Measurements from ENCODE around the gene ZNF260. TPM values are rescaled to one million over a fixed set of nuclear protein-coding genes. Genes with fewer than 3 reads are reported as not detected.

Gene ZNF260
- total RNA-seq, 2 donors from 2014 or later: 6.9 to 9.7 TPM

DNA sequence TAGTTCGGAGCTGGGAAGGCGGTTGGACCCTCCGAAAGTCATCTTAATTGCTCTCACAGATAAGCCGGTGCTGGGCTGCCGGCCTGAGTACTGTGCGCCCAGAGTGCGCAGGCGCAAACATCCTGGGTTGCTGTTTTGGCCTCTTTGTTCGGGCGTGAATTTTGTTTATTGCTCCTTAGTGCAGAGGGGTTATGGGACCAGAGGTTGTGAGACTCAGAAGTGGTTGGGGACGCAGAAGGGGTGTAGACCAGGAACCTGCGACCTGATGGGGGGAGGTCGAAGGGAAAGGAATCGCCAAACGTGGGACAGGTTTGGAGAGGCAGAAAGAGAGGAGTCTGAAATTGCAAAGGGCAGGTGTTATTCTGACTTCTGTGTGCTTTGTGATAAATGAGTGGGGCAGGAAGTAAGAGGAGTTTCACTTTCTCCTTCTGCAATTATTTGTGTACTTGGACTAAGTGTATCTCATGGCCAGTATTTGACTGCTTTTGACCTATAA is 38.1 kb downstream of the ZNF260 start:
- H3K27ac ChIP-seq: peak overlapping the region; percentile 89 to 93
- DNase-seq (ENCODE audit: low spot score): peak; percentile 49
- no peaks in the 10 kb centered on the region for H3K36me3 ChIP-seq
- H3K27me3 ChIP-seq (replicated peaks; ENCODE audit: insufficient read depth): no peaks in the 10 kb centered on the region
- H3K4me1 ChIP-seq (ENCODE audit: control insufficient read depth in 1 of 2, low read depth in 2 of 2): peaks cover 6 to 12% of the 10 kb centered on the region in 2 donors
- H3K4me3 ChIP-seq: peak overlapping the region; percentile 93
- no peak for ATAC-seq (ENCODE audit: insufficient number of reproducible peaks, low FRiP score, low read depth)
- TF ChIP-seq, protein P1, sequence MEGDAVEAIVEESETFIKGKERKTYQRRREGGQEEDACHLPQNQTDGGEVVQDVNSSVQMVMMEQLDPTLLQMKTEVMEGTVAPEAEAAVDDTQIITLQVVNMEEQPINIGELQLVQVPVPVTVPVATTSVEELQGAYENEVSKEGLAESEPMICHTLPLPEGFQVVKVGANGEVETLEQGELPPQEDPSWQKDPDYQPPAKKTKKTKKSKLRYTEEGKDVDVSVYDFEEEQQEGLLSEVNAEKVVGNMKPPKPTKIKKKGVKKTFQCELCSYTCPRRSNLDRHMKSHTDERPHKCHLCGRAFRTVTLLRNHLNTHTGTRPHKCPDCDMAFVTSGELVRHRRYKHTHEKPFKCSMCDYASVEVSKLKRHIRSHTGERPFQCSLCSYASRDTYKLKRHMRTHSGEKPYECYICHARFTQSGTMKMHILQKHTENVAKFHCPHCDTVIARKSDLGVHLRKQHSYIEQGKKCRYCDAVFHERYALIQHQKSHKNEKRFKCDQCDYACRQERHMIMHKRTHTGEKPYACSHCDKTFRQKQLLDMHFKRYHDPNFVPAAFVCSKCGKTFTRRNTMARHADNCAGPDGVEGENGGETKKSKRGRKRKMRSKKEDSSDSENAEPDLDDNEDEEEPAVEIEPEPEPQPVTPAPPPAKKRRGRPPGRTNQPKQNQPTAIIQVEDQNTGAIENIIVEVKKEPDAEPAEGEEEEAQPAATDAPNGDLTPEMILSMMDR (IDR thresholded peaks at IDR 0.05): no peak
- H3K9me3 ChIP-seq: no peaks in the 10 kb centered on the region

DNA sequence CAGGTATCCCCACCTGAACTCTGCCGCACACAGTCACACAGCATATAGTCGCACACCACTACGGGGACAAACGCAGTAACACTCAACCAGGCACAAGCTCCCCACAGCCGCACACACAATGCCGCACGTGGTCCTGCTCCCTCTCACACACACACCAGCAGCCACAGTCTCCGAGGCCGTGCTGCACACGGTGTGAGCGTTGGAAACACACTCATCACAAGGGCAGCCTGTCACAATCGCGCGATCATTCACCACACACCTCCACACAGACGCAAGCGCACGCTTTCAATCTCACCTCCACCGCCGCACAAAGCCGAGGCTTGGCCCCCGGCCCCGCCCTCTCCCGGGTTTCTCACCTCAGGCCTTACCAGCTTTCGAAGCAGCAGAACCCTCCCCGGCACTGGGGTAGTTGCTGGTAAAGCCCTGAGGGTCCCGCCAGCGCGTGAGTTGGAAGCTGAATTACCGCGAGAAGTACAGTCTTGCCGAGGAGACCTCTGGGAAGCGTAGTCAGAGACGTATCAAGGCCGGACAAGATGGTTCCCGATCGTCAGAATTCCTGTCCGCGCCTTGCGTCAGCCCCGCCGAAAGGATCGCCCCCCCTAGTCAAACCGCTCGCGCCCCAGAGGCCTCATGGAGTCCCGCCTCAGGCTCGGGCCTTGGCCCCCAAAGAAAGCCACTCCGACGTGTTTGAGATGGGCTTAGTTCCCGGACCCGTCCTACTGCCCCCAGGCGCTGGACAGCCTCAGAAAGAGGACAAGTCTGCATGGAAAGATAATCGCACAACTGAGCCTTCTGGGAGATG is 38.8 kb downstream of the ZNF260 start, which contains the start of gene ZNF566:
ZNF566 (minus strand) TSS at position 444 of the 802 bp plus-strand sequence. CDS start 13,004 bp downstream, outside the sequence.
- peak; percentile 98 for ATAC-seq (ENCODE audit: insufficient number of reproducible peaks, low FRiP score, low read depth)
- H3K9me3 ChIP-seq: no peaks in the 10 kb centered on the region

DNA sequence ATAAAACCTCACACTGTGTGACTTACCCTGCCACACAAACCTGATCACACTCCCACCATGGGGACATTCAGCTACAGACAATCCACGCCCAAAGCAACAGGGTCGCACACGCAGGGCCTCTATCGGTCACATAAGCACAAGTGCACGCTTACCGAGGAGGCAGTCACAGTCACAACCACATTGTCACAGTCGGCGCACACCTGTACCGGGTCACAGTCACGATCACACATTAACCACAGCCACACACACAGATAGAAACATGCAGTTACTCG is 39.3 kb downstream of the ZNF260 start:
- peak overlapping the region; percentile 93 for H3K4me3 ChIP-seq
- H3K4me1 ChIP-seq (ENCODE audit: control insufficient read depth in 1 of 2, low read depth in 2 of 2): peaks cover 6 to 12% of the 10 kb centered on the region in 2 donors
- peak overlapping the region; percentile 89 to 93 for H3K27ac ChIP-seq
- TF ChIP-seq, protein P1 (IDR thresholded peaks at IDR 0.05): no peak
- H3K27me3 ChIP-seq (replicated peaks; ENCODE audit: insufficient read depth): no peaks in the 10 kb centered on the region
- H3K36me3 ChIP-seq: no peaks in the 10 kb centered on the region
- DNase-seq (ENCODE audit: low spot score) (no peak), ATAC-seq (ENCODE audit: insufficient number of reproducible peaks, low FRiP score, low read depth) (no peak)
- no peaks in the 10 kb centered on the region for H3K9me3 ChIP-seq

More for the DNA sequence above, 38.8 kb downstream of the ZNF260 start, which contains the start of gene ZNF566:
- TF ChIP-seq, protein P1 (IDR thresholded peaks at IDR 0.05): no peak
- Histone ChIP-seq H3K27ac (peak within 1 kb of the TSS; percentile 89 to 93), H3K36me3 (no peaks in the 10 kb centered on the region), H3K4me1 (ENCODE audit: control insufficient read depth in 1 of 2, low read depth in 2 of 2) (peaks cover 6 to 12% of the 10 kb centered on the region in 2 donors), H3K27me3 (replicated peaks; ENCODE audit: insufficient read depth) (no peaks in the 10 kb centered on the region), H3K4me3 (peak within 1 kb of the TSS; percentile 93)
- peak; percentile 81 for DNase-seq (ENCODE audit: low spot score)

DNA sequence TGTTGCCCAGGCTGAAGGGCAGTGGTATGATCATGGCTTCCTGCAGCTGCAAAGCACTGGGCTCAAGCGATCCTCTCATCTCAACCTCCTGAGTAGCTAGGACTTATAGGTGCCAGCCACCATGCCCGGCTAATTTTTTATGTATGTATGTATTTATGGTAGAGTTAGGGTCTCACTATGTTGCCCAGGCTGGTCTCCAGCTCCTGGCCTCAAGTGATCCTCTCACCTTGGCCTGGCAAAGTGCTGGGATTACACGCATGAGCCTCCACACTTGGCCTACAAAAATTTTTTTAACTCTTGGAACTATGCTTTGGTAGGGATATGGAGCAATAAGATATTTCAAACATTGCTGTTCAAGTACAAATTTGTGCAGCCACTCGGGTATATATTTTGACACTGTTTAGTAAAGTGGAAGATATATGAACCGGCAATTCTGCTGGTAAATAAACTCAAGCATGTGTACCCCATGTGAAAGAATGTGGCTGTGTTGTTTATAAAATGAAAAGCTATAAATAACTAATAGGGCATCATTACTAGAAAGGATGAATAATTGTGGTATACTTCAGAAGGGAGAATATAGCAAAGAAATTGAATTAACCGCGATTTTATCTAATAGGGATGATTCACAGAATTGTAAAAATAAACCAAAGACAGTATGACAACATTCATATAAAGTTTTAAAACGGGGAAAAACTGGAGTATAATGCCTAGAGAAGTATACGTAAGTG is 39.8 kb downstream of the ZNF260 start:
- Histone ChIP-seq H3K36me3 (no peaks in the 10 kb centered on the region), H3K4me3 (peak overlapping the region; percentile 93), H3K4me1 (ENCODE audit: control insufficient read depth in 1 of 2, low read depth in 2 of 2) (peaks cover 6 to 12% of the 10 kb centered on the region in 2 donors), H3K9me3 (no peaks in the 10 kb centered on the region), H3K27me3 (replicated peaks; ENCODE audit: insufficient read depth) (no peaks in the 10 kb centered on the region), H3K27ac (no peak overlapping the region)
- TF ChIP-seq, protein P1 (IDR thresholded peaks at IDR 0.05): no peak
- ATAC-seq (ENCODE audit: insufficient number of reproducible peaks, low FRiP score, low read depth): no peak
- DNase-seq (ENCODE audit: low spot score): no peak

DNA sequence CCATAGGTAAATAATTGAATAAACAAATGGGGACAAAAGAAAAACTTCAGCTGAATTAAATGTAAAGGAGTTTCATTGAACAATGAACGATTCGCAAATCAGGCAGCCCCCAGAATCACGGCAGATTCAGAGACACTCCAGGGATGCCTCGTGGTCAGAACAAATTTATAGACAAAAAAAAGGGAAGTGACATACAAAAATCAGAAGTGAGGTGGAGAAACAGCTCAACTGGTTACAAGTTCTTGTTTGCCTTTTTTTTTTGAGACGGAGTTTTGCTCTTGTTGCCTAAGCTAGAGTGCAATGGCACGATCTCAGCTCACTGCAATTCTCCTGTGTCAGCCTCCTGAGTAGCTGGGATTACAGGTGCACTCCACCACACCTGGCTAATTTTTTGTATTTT is 44.4 kb downstream of the ZNF260 start:
- H3K9me3 ChIP-seq: peaks cover 7% of the 10 kb centered on the region
- TF ChIP-seq, protein P1 (IDR thresholded peaks at IDR 0.05): no peak
- no peak overlapping the region for H3K4me3 ChIP-seq
- no peak for DNase-seq (ENCODE audit: low spot score)
- no peaks in the 10 kb centered on the region for H3K27me3 ChIP-seq (replicated peaks; ENCODE audit: insufficient read depth)
- no peak for ATAC-seq (ENCODE audit: insufficient number of reproducible peaks, low FRiP score, low read depth)
- no peak overlapping the region for H3K27ac ChIP-seq
- no peaks in the 10 kb centered on the region for H3K36me3 ChIP-seq
- peaks cover 6 to 9% of the 10 kb centered on the region in 2 donors for H3K4me1 ChIP-seq (ENCODE audit: control insufficient read depth in 1 of 2, low read depth in 2 of 2)
